IMR-90 (cell line): ENCODE data around the gene BICD1. TPM values are rescaled to one million over a fixed set of nuclear protein-coding genes. Genes with fewer than 3 reads are reported as not detected.
A peak's percentile ranks its signal among the peaks of the same experiment; 100 is the strongest.

Source experiments
- ATAC-seq: fragments of 200-7000 bp; cut with Tn5 transposase; 2 replicates; pipeline ENCODE4 v1.9.1; 2020; ENCODE audit warnings: low read depth, mild to moderate bottlenecking, moderate library complexity
- BruUV-seq: library from RNA; stranded (reverse); fragments of 400-500 nt; replicated peaks from 2 replicates; lab custom pipeline; 2021; lab: Mats Ljungman, UMichigan
- CTCF ChIA-PET: fragments of 300-600 bp; formaldehyde crosslinking; extraction: SDS; loops from one replicate; lab custom pipeline; 2021; ENCODE audit warnings: antibody characterized with exemption; lab: Yijun Ruan, JAX
- POLR2A ChIA-PET: fragments of 300-600 bp; sonication (Branson Sonifier 250); formaldehyde crosslinking; loops from one replicate; lab custom pipeline; 2022; ENCODE audit warnings: antibody characterized with exemption; ENCODE audit not compliant: unreplicated experiment; lab: Charles Lee
- DNase-seq: peaks from one replicate; pipeline ENCODE4 v3.0.0; 2013
- H2AFZ ChIP-seq: replicated peaks from 2 replicates; pipeline ENCODE3; 2013; ENCODE audit warnings: low read length, mild to moderate bottlenecking; ENCODE audit not compliant: poor library complexity
- H2AK5ac ChIP-seq: 2 replicates; pipeline ENCODE4 v1.6.1; 2013; ENCODE audit warnings: low read depth, low read length, inconsistent platforms
- H2AK9ac ChIP-seq: replicated peaks from 2 replicates; pipeline ENCODE3; 2013; ENCODE audit warnings: mild to moderate bottlenecking, low read depth, low read length, moderate library complexity; ENCODE audit not compliant: poor library complexity
- H2BK120ac ChIP-seq: 2 replicates; pipeline ENCODE4 v1.6.1; 2013; ENCODE audit warnings: low read depth, low read length, inconsistent platforms
- H2BK15ac ChIP-seq: 3 replicates; pipeline ENCODE4 v1.6.1; 2013; ENCODE audit warnings: low read depth, low read length, inconsistent platforms
- H2BK20ac ChIP-seq: 2 replicates; pipeline ENCODE4 v1.6.1; 2013; ENCODE audit warnings: low read depth, mild to moderate bottlenecking, inconsistent platforms, low read length, moderate library complexity
- H2BK5ac ChIP-seq: 2 replicates; pipeline ENCODE4 v1.6.1; 2013; ENCODE audit warnings: mild to moderate bottlenecking, low read depth, low read length, inconsistent platforms; ENCODE audit not compliant: poor library complexity, severe bottlenecking
- H3K14ac ChIP-seq: replicated peaks from 2 replicates; pipeline ENCODE4 v1.6.1; 2013; ENCODE audit warnings: low read depth, low read length, inconsistent platforms
- H3K18ac ChIP-seq: 2 replicates; pipeline ENCODE4 v1.6.1; 2013; ENCODE audit warnings: low read depth, low read length, control low read depth
- H3K23ac ChIP-seq: 2 replicates; pipeline ENCODE4 v1.6.1; 2013; ENCODE audit warnings: low read depth, low read length, inconsistent platforms
- H3K27ac ChIP-seq: 2 replicates; pipeline ENCODE4 v1.5.1; 2013; ENCODE audit warnings: mild to moderate bottlenecking, control low read depth, low read length; ENCODE audit not compliant: insufficient read depth
- H3K27me3 ChIP-seq: 2 replicates; pipeline ENCODE4 v1.6.1; 2013; ENCODE audit warnings: low read length; ENCODE audit not compliant: control insufficient read depth, insufficient read depth
- H3K36me3 ChIP-seq: 2 replicates; pipeline ENCODE4 v1.6.1; 2013; ENCODE audit warnings: low read length, mixed read lengths; ENCODE audit not compliant: control insufficient read depth, insufficient read depth
- H3K4ac ChIP-seq: 2 replicates; pipeline ENCODE4 v1.6.1; 2013; ENCODE audit warnings: low read depth, low read length, inconsistent platforms
- H3K4me1 ChIP-seq: 2 replicates; pipeline ENCODE4 v1.6.1; 2013; ENCODE audit warnings: low read length, mixed read lengths; ENCODE audit not compliant: control insufficient read depth, insufficient read depth
- H3K4me2 ChIP-seq: 2 replicates; pipeline ENCODE4 v1.6.1; 2013; ENCODE audit warnings: low read depth, mild to moderate bottlenecking, control low read depth, low read length, moderate library complexity
- H3K4me3 ChIP-seq: 2 replicates; pipeline ENCODE4 v1.5.1; 2013; ENCODE audit warnings: low read depth, mild to moderate bottlenecking, control low read depth, low read length, moderate library complexity; ENCODE audit not compliant: insufficient read depth
- H3K56ac ChIP-seq: 2 replicates; pipeline ENCODE4 v1.6.1; 2013; ENCODE audit warnings: low read length, inconsistent platforms; ENCODE audit not compliant: insufficient read depth; ENCODE audit errors: extremely low read depth
- H3K79me1 ChIP-seq, 2 experiments: 2 replicates each; pipeline ENCODE4 v1.6.1; 2013; ENCODE audit warnings: low read length in 2 of 2, inconsistent platforms in 1 of 2, low read depth in 1 of 2
- H3K9ac ChIP-seq: 2 replicates; pipeline ENCODE4 v1.6.1; 2013; ENCODE audit warnings: low read depth, low read length, control low read depth
- H3K9me1 ChIP-seq: 2 replicates; pipeline ENCODE4 v1.6.1; 2013; ENCODE audit warnings: low read length, inconsistent platforms; ENCODE audit not compliant: insufficient read depth
- H3K9me3 ChIP-seq: 2 replicates; pipeline ENCODE4 v1.6.1; 2013; ENCODE audit warnings: low read length; ENCODE audit not compliant: control insufficient read depth, insufficient read depth
- H4K20me1 ChIP-seq: 2 replicates; pipeline ENCODE4 v1.6.1; 2013; ENCODE audit warnings: low read length, inconsistent platforms; ENCODE audit not compliant: insufficient read depth
- H4K5ac ChIP-seq: 2 replicates; pipeline ENCODE4 v1.6.1; 2013; ENCODE audit warnings: mild to moderate bottlenecking, low read depth, low read length, control low read depth
- H4K8ac ChIP-seq, 2 experiments: 2 replicates each; pipeline ENCODE4 v1.6.1; 2013; ENCODE audit warnings: low read depth in 2 of 2, low read length in 2 of 2, control low read depth in 1 of 2, inconsistent platforms in 1 of 2
- H4K91ac ChIP-seq: 2 replicates; pipeline ENCODE4 v1.6.1; 2013; ENCODE audit warnings: low read depth, low read length, inconsistent platforms; ENCODE audit not compliant: insufficient read depth
- BHLHE40 ChIP-seq: fragments of 150-350 bp; IDR thresholded peaks from 2 replicates; pipeline ENCODE4 v1.6.1; 2016; ENCODE audit warnings: mild to moderate bottlenecking, low read depth, low read length
- CEBPB ChIP-seq: IDR thresholded peaks from 2 replicates; pipeline ENCODE4 v1.6.1; 2012; ENCODE audit warnings: low read depth, low read length, improper control_type of control experiment
- FOS ChIP-seq: fragments of 150-350 bp; IDR thresholded peaks from 2 replicates; pipeline ENCODE4 v1.6.1; 2016; ENCODE audit warnings: low read depth, low read length
- MXI1 ChIP-seq: IDR thresholded peaks from 2 replicates; pipeline ENCODE4 v1.6.1; 2012; ENCODE audit warnings: low read depth, mild to moderate bottlenecking, low read length, moderate library complexity, borderline replicate concordance
- POLR2A ChIP-seq: IDR thresholded peaks from 2 replicates; pipeline ENCODE4 v1.6.1; 2012; ENCODE audit warnings: mild to moderate bottlenecking, low read depth, low read length
- RAD21 ChIP-seq: IDR thresholded peaks from 2 replicates; pipeline ENCODE4 v1.6.1; 2012; ENCODE audit warnings: low read length, improper control_type of control experiment
- RFX5 ChIP-seq: IDR thresholded peaks from 2 replicates; pipeline ENCODE4 v1.8.0; 2012; ENCODE audit warnings: low read depth, mild to moderate bottlenecking, low read length, moderate library complexity
- SMC3 ChIP-seq: fragments of 150-350 bp; IDR thresholded peaks from 2 replicates; pipeline ENCODE4 v1.6.1; 2016; ENCODE audit warnings: low read depth, mild to moderate bottlenecking, antibody characterized with exemption, low read length, moderate library complexity
- WGBS, 2 experiments: methylation state at CpG; one replicate each; pipeline versions ENCODE4 v1.1.5 to v1.1.7; 2013; ENCODE audit warnings: missing lambda C conversion rate in 2 of 2; ENCODE audit not compliant: insufficient read length in 1 of 2; ENCODE audit errors: extremely low coverage in 2 of 2; 5-methylcytosine and 5-hydroxymethylcytosine counted together
- dilution Hi-C: fragments of 300-500 bp; cut with HindIII; formaldehyde crosslinking; loops from one replicate; pipeline ENCODE4 v1.14.3; 2018; ENCODE audit warnings: low sequenced_read_pairs; ENCODE audit not compliant: unreplicated experiment
- in situ Hi-C: fragments of 300-500 bp; cut with MboI; formaldehyde crosslinking; loops from 3 replicates; pipeline ENCODE4 v1.14.3; 2019; ENCODE audit warnings: low sequenced_read_pairs, inconsistent platforms, mixed read lengths
- intact Hi-C: fragments of 100-400 bp; cut with micrococcal nuclease; formaldehyde crosslinking; loops from 2 replicates; pipeline ENCODE4 v1.10.0; 2022
- polyA plus RNA-seq, 3 experiments: library from polyadenylated mRNA; depleted of rRNA; stranded (reverse); fragments of >200 nt; gene quantifications; 2 replicates each; pipeline ENCODE4 v1.2.3, GENCODE V29; 2012; ENCODE audit warnings: low replicate concordance in 1 of 3
- total RNA-seq: library from RNA; depleted of rRNA; stranded (reverse); fragments of >200 nt; gene quantifications from 2 replicates; pipeline ENCODE4 v1.2.3, GENCODE V29; 2012
- TF ChIP-seq, protein P1 (sequence below): conservative IDR thresholded peaks from 2 replicates; pipeline ENCODE4 v1.5.1; 2012; ENCODE audit warnings: mild to moderate bottlenecking, low read depth, low read length, improper control_type of control experiment

The BICD1 gene
- total and polyA plus RNA-seq, 2 of the 4 experiments (the other 2 are of a cell fraction) = 17.2 to 21.8 TPM

DNA sequence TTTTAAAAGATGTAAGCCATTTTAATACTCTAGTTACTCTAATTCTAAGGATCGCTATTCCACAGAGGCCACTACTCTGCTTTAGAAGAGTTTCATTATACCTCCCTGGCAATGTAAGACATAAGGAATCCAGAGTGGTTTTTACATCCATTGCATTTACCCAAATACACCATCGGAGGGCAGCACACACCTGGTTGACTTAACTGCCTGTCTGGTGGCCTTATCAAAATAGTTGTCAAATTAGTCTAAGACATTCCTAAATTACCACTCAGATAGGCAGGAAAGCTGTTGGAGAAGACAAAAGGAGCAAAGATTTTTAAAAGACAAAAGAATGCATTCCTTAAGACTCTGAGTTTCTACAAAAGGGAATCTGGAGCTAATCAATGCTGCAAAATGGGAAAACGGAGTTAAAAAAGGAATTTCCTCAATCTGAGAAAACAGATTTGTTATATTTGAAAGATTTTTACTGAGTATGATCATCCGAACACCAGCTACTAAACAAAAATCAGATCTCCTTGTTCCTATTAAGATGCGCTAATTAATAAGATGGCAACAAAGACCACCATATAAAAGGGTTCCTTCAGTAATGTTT lies 258.9 kb downstream of the BICD1 start:
- no peak overlapping the region for H3K18ac ChIP-seq
- no peak overlapping the region for H2AFZ ChIP-seq
- no peaks in the 10 kb centered on the region; the same call in none of the 2 replicates for H3K9me1 ChIP-seq
- no TSS peak for BruUV-seq
- no peak overlapping the region for H3K56ac ChIP-seq
- ATAC-seq = peak; percentile 94
- no peak overlapping the region for H2BK120ac ChIP-seq
- H4K5ac ChIP-seq = no peak overlapping the region
- H3K9ac ChIP-seq = no peak overlapping the region
- TF ChIP-seq RAD21 = peak; percentile 90
- peak; percentile 83 for TF ChIP-seq SMC3
- TF ChIP-seq FOS = no peak
- TF ChIP-seq CEBPB = no peak
- TF ChIP-seq BHLHE40 = no peak
- TF ChIP-seq, protein P1, sequence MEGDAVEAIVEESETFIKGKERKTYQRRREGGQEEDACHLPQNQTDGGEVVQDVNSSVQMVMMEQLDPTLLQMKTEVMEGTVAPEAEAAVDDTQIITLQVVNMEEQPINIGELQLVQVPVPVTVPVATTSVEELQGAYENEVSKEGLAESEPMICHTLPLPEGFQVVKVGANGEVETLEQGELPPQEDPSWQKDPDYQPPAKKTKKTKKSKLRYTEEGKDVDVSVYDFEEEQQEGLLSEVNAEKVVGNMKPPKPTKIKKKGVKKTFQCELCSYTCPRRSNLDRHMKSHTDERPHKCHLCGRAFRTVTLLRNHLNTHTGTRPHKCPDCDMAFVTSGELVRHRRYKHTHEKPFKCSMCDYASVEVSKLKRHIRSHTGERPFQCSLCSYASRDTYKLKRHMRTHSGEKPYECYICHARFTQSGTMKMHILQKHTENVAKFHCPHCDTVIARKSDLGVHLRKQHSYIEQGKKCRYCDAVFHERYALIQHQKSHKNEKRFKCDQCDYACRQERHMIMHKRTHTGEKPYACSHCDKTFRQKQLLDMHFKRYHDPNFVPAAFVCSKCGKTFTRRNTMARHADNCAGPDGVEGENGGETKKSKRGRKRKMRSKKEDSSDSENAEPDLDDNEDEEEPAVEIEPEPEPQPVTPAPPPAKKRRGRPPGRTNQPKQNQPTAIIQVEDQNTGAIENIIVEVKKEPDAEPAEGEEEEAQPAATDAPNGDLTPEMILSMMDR = peak; percentile 85
- no peak for TF ChIP-seq RFX5
- TF ChIP-seq MXI1 = no peak
- TF ChIP-seq POLR2A = no peak
- peaks cover 5% of the 10 kb centered on the region; the same call in 1 of the 2 replicates for H3K36me3 ChIP-seq
- no CpG with 5 or more reads among the region's 5 CpGs for WGBS, 2 experiments
- H3K9me3 ChIP-seq = no peaks in the 10 kb centered on the region
- H3K79me1 ChIP-seq = no peaks in the 10 kb centered on the region
- in situ Hi-C loops (loop anchor here (25.0 kb wide), 1 partner anchor 1647 kb away; the partner anchor contains the start of gene ALG10), dilution Hi-C loops (no loop called here), intact Hi-C loops (loop anchor here (1.0 to 10.0 kb wide), 4 partner anchors 89 to 359 kb away; no protein-coding TSS in a partner anchor)
- H4K20me1 ChIP-seq = no peaks in the 10 kb centered on the region
- ChIA-PET CTCF (interaction anchor here (0.6 to 1.7 kb wide), 10 partner anchors 16 to 1351 kb away, joined by 3 to 5 read pairs (median 3); no protein-coding TSS in a partner anchor), POLR2A (no interaction called here)
- no peak overlapping the region for H3K23ac ChIP-seq
- H3K4me3 ChIP-seq = no peak overlapping the region
- no peak overlapping the region for H2BK20ac ChIP-seq
- no peak overlapping the region for H3K4ac ChIP-seq
- no peak overlapping the region for H2BK5ac ChIP-seq
- H2AK5ac ChIP-seq = no peak overlapping the region
- H3K27me3 ChIP-seq = no peaks in the 10 kb centered on the region
- no peak overlapping the region for H3K27ac ChIP-seq
- no peak overlapping the region for H4K91ac ChIP-seq
- no peak overlapping the region for H2AK9ac ChIP-seq
- H3K4me1 ChIP-seq = no peaks in the 10 kb centered on the region
- H3K4me2 ChIP-seq = no peak overlapping the region
- H4K8ac ChIP-seq = no peak overlapping the region
- peak; percentile 82 for DNase-seq
- H3K14ac ChIP-seq = no peak overlapping the region
- H2BK15ac ChIP-seq = no peak overlapping the region
